OCI-M2 (cell line): ENCODE measurements around the gene OR6K6.

Experiments used
- DNase-seq: peaks from one replicate; lab custom pipeline; 2025; ENCODE audit not compliant: unreplicated experiment; lab: John Stamatoyannopoulos, UW

The OR6K6 gene

GRCh38 chr1:158800526-158800925 lies 46.0 kb downstream of the OR6K6 start:
- DNase-seq: no peak

DNA sequence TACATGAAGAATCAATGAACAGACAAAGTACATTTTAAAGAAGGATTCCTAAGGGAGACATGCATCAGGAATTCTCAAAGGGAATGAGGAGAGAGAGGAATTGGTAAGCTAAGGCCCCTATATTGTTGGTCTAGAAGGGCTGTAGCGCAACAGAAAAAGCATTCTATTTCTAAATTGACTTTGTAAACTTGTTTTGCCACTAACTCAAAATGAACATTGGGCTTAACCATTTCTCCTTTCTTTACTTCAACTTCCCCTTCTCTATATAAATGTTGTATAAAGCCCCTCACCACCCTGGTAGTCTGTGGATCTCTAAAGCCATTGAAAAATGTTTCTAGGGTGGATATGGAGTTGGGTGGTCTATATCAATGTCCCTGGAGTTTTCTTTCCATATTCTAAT lies 46.9 kb downstream of the OR6K6 start:
- no peak for DNase-seq

- no peak for DNase-seq
Observed at GRCh38 chr1:158803678-158804077, 49.2 kb downstream of the OR6K6 start.
